Thoracic aorta (tissue), 2 donors: ENCODE results near the gene ASIC2. TPM values are rescaled to one million over a fixed set of nuclear protein-coding genes. Genes with fewer than 3 reads are reported as not detected.
"Not testable (repeated sequence)": the region's sequence is repeated elsewhere in the genome, so short reads cannot be mapped to it uniquely, and the experiment has no call there.

Source experiments
- ATAC-seq: fragments of 150-250 bp; one replicate; pipeline ENCODE4 v1.8.0; 2017; ENCODE audit warnings: low read depth; ENCODE audit not compliant: insufficient number of reproducible peaks, low FRiP score
- DNase-seq: peaks from one replicate; pipeline ENCODE4 v3.0.0-alpha.2; 2020; ENCODE audit warnings: low spot score
- H3K27ac ChIP-seq, 2 donors: fragments of 200-600 bp; sonication (generic); 1 replicate in 1 of 2; 2 replicates in 1 of 2; pipeline ENCODE4 v1.5.1; 2016; ENCODE audit warnings: mild to moderate bottlenecking in 2 of 2, moderate library complexity in 2 of 2
- H3K27me3 ChIP-seq: fragments of 200-600 bp; sonication (generic); replicated peaks from 2 replicates; pipeline ENCODE4 v1.6.0; 2016; ENCODE audit warnings: mild to moderate bottlenecking; ENCODE audit not compliant: insufficient read depth
- H3K36me3 ChIP-seq: fragments of 200-600 bp; sonication (generic); one replicate; pipeline ENCODE4 v1.5.1; 2016
- H3K4me1 ChIP-seq, 2 donors: fragments of 200-600 bp; sonication (generic); 1 replicate in 1 of 2; 2 replicates in 1 of 2; pipeline versions ENCODE4 v1.5.1 to v1.6.0; 2016; ENCODE audit warnings: low read depth in 2 of 2, mild to moderate bottlenecking in 1 of 2; ENCODE audit not compliant: control insufficient read depth in 1 of 2
- H3K4me3 ChIP-seq: fragments of 200-600 bp; sonication (generic); 2 replicates; pipeline ENCODE4 v1.5.1; 2016; ENCODE audit warnings: mild to moderate bottlenecking
- H3K9me3 ChIP-seq: fragments of 200-600 bp; sonication (generic); 2 replicates; pipeline ENCODE4 v1.5.1; 2016
- CTCF ChIP-seq: fragments of 200-600 bp; sonication (generic); IDR thresholded peaks from one replicate; pipeline ENCODE4 v1.5.1; 2019; ENCODE audit warnings: antibody characterized with exemption
- total RNA-seq, 2 donors: library from RNA; depleted of rRNA; stranded (reverse); fragments of >200 nt; gene quantifications; one replicate each; pipeline versions ENCODE4 v1.1.0 to v1.2.3, GENCODE V29; 2016

ASIC2 gene
- total RNA-seq, 2 donors from 2014 or later = 0.54 to 1.1 TPM

GRCh38 chr17:32988481-32989101 is 304.5 kb downstream of the ASIC2 start:
- DNase-seq = no peak
- Histone ChIP-seq H3K27me3 (no peaks in the 10 kb centered on the region), H3K36me3 (no peaks in the 10 kb centered on the region), H3K4me1 (no peaks in the 10 kb centered on the region), H3K27ac (no peak overlapping the region), H3K9me3 (peaks cover 3% of the 10 kb centered on the region), H3K4me3 (no peak overlapping the region)
- ATAC-seq = no peak
- TF ChIP-seq CTCF = no peak

- H3K4me3 ChIP-seq, H3K27ac ChIP-seq, ATAC-seq, H3K36me3 ChIP-seq, H3K4me1 ChIP-seq, H3K27me3 ChIP-seq, H3K9me3 ChIP-seq, DNase-seq: not testable (repeated sequence)
These were observed 305.2 kb downstream of the ASIC2 start for GRCh38 chr17:32987868-32988267.

- not testable (repeated sequence) for H3K27me3 ChIP-seq, H3K4me1 ChIP-seq, DNase-seq, H3K9me3 ChIP-seq, H3K27ac ChIP-seq, ATAC-seq, H3K4me3 ChIP-seq, H3K36me3 ChIP-seq
These were observed 305.7 kb downstream of the ASIC2 start for GRCh38 chr17:32987453-32987805.

- no peaks in the 10 kb centered on the region for H3K4me1 ChIP-seq
- no peak for DNase-seq
- no peak overlapping the region for H3K27ac ChIP-seq
- no peak overlapping the region for H3K4me3 ChIP-seq
- no peak for TF ChIP-seq CTCF
- no peaks in the 10 kb centered on the region for H3K36me3 ChIP-seq
- H3K27me3 ChIP-seq = no peaks in the 10 kb centered on the region
- ATAC-seq = no peak
- H3K9me3 ChIP-seq = peaks cover 3% of the 10 kb centered on the region
These were observed 307.9 kb downstream of the ASIC2 start for GRCh38 chr17:32985050-32985756.

GRCh38 chr17:32981611-32982010 is 311.5 kb downstream of the ASIC2 start:
- not testable (repeated sequence) for H3K9me3 ChIP-seq, DNase-seq, H3K4me1 ChIP-seq, H3K27me3 ChIP-seq, ATAC-seq, H3K4me3 ChIP-seq, H3K27ac ChIP-seq, H3K36me3 ChIP-seq

GRCh38 chr17:32980230-32980629 is 312.9 kb downstream of the ASIC2 start:
- no peak for TF ChIP-seq CTCF
- DNase-seq = no peak

More at GRCh38 chr17:32980230-32980629, 312.9 kb downstream of the ASIC2 start:
- no peak for ATAC-seq
- no peaks in the 10 kb centered on the region for H3K9me3 ChIP-seq
- no peaks in the 10 kb centered on the region for H3K27me3 ChIP-seq
- no peaks in the 10 kb centered on the region for H3K36me3 ChIP-seq
- no peaks in the 10 kb centered on the region for H3K4me1 ChIP-seq
- H3K4me3 ChIP-seq = no peak overlapping the region
- H3K27ac ChIP-seq = no peak overlapping the region
